ENCODE data around the gene CDH1.

DNA sequence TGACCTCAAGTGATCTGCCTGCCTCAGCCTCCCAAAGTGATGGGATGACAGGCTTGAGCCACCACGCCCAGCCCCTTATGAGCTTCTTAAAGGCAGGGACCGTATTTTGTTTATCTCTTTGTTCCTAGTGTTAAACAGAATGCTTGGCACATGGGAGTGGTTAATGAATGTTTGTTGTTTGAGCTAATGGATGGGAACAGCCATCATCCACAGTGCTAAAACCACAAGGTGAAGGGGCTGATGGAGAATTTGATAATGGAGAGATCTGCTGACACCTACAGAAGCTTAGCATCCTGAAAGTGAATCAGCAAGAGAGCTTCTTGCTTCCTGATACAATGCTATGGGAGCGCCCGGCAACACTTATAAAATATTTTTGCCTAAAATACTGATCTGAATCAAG, 8.6 kb upstream of the CDH1 start:
- no peak for TF ChIP-seq POLR2AphosphoS5 (IDR thresholded peaks at IDR 0.05)
- TF ChIP-seq, protein P1, sequence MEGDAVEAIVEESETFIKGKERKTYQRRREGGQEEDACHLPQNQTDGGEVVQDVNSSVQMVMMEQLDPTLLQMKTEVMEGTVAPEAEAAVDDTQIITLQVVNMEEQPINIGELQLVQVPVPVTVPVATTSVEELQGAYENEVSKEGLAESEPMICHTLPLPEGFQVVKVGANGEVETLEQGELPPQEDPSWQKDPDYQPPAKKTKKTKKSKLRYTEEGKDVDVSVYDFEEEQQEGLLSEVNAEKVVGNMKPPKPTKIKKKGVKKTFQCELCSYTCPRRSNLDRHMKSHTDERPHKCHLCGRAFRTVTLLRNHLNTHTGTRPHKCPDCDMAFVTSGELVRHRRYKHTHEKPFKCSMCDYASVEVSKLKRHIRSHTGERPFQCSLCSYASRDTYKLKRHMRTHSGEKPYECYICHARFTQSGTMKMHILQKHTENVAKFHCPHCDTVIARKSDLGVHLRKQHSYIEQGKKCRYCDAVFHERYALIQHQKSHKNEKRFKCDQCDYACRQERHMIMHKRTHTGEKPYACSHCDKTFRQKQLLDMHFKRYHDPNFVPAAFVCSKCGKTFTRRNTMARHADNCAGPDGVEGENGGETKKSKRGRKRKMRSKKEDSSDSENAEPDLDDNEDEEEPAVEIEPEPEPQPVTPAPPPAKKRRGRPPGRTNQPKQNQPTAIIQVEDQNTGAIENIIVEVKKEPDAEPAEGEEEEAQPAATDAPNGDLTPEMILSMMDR (IDR thresholded peaks at IDR 0.05 in 8 of 11, conservative IDR thresholded peaks at IDR 0.05 in 3 of 11): no peak

All from spleen (tissue), 7 donors.